RPMI8226 (cell line): ENCODE results near the gene GNG7.
"Not testable (repeated sequence)": the region's sequence is repeated elsewhere in the genome, so short reads cannot be mapped to it uniquely, and the experiment has no call there.

Experiments used
- DNase-seq: peaks from one replicate; pipeline ENCODE4 v3.0.0-alpha.2; 2015

The GNG7 gene

GRCh38 chr19:2668175-2668763, 34.2 kb downstream of the GNG7 start:
- no peak for DNase-seq

- DNase-seq, result not testable (repeated sequence)
Measured at GRCh38 chr19:2667349-2667748, 35.1 kb downstream of the GNG7 start.

- DNase-seq, result no peak
Measured at GRCh38 chr19:2666344-2666994, 36.0 kb downstream of the GNG7 start.

GRCh38 chr19:2665103-2665502, 37.4 kb downstream of the GNG7 start:
- no peak for DNase-seq

GRCh38 chr19:2663920-2664571, 38.4 kb downstream of the GNG7 start:
- peak; percentile 95 for DNase-seq

- DNase-seq, result no peak
Measured at GRCh38 chr19:2661615-2662014, 40.9 kb downstream of the GNG7 start.

GRCh38 chr19:2659856-2660432, 42.5 kb downstream of the GNG7 start:
- DNase-seq, result no peak

GRCh38 chr19:2656533-2656932, 46.0 kb downstream of the GNG7 start:
- DNase-seq, result no peak

GRCh38 chr19:2653710-2654707, 48.5 kb downstream of the GNG7 start:
- no peak for DNase-seq

GRCh38 chr19:2653218-2653617, 49.3 kb downstream of the GNG7 start:
- DNase-seq, result no peak

- no peak for DNase-seq
Measured at GRCh38 chr19:2652504-2653099, 49.9 kb downstream of the GNG7 start.

GRCh38 chr19:2651002-2651733, 51.3 kb downstream of the GNG7 start:
- DNase-seq, result not testable (repeated sequence)

- no peak for DNase-seq
Measured at GRCh38 chr19:2650515-2650914, 52.0 kb downstream of the GNG7 start.

GRCh38 chr19:2648528-2648937, 54.0 kb downstream of the GNG7 start:
- peak; percentile 82 for DNase-seq

GRCh38 chr19:2648099-2648498, 54.4 kb downstream of the GNG7 start:
- DNase-seq, result no peak

GRCh38 chr19:2646866-2647535, 55.5 kb downstream of the GNG7 start:
- DNase-seq, result no peak

GRCh38 chr19:2645826-2646225, 56.7 kb downstream of the GNG7 start:
- no peak for DNase-seq

GRCh38 chr19:2643123-2643737, 59.3 kb downstream of the GNG7 start:
- DNase-seq, result not testable (repeated sequence)

- DNase-seq, result no peak
Measured at GRCh38 chr19:2641332-2641698, 61.2 kb downstream of the GNG7 start.

- DNase-seq, result no peak
Measured at GRCh38 chr19:2640563-2641331, 61.7 kb downstream of the GNG7 start.
